DMS 273 treated with DMSO at 0.1 percent for 48 hours (cell line): Measurements from ENCODE around the gene LRP1B.
"Not testable (repeated sequence)": the region's sequence is repeated elsewhere in the genome, so short reads cannot be mapped to it uniquely, and the experiment has no call there.

Experiments
- DNase-seq: peaks from one replicate; lab custom pipeline; 2025; lab: John Stamatoyannopoulos, UW

The LRP1B gene

DNA sequence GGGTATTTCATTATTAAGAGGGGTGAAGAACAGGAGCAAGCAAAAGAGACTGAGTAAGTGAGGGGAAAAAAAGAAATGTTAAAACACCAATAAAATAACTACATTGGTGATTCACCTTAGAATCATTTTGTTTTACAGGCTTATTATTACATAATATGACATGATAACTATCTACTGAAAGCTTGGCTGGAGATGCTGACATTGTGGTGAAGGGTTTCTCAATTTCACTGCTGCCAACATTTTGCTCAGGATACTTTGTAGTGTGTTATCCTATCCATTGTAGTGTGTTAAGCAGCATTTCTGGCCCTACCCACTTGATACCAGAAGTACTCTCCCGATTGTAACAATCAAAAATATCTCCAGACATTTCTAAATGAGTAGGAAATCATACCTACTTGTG is 1786.0 kb downstream of the LRP1B start:
- DNase-seq, result no peak

DNA sequence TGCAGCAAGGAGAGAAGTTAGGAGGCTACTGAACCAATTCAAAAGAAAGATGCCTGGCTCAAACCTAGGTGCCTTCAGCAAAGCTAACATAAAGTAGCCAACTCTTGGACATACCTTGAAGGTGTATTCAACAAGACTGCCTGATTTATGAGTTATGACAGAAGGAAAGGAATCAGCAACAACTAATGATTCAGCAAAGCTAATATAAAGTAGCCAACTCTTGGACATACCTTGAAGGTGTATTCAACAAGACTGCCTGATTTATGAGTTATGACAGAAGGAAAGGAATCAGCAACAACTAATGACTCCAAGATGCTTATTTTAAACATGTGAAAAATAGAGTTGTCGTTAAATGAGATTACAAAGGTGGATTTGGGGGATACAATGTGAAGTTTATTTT is 1786.5 kb downstream of the LRP1B start:
- DNase-seq, result not testable (repeated sequence)

DNA sequence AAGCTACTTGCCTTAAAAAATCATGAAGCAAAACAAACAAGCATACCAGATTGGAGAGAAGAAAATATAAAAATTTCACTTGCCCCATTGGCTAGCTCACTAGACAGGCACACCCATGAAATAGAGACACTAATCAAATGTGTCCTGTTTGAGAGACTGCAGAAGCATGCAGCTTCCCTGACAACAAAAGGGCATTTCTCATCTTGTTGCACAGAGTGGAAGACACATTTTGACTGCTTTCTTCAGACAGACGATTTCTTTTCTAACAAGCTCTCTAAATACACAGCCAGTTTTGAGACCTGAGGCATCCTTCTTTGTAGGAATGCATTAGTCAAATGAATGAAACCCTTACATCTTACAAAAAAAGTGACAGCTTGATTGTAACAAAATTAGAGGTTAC is 1792.0 kb downstream of the LRP1B start:
- no peak for DNase-seq

- DNase-seq, result no peak
These were observed 1793.8 kb downstream of the LRP1B start for GRCh38 chr2:140337061-140337460.

- DNase-seq, result no peak
These were observed 1814.5 kb downstream of the LRP1B start for GRCh38 chr2:140316345-140316744.

GRCh38 chr2:140311905-140312304 is 1818.9 kb downstream of the LRP1B start:
- no peak for DNase-seq

DNA sequence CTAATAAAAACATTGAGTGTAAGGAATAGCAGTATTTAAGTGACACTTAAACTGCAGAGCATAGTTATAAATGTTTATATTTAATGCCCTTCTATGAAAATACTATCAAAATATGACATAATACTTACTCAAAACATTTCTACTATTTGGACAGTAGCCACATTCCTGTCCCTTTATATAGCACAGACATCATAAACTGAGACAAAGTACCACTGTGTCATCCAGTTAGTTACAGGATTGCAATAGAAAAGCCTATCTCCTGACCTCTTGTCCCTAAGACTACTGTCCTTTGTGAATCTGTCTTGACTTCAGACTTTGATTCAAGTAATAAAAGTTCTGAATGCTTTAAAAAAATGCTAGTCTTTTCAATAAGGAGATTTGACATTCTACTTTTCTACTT is 1822.1 kb downstream of the LRP1B start:
- DNase-seq, result no peak

DNA sequence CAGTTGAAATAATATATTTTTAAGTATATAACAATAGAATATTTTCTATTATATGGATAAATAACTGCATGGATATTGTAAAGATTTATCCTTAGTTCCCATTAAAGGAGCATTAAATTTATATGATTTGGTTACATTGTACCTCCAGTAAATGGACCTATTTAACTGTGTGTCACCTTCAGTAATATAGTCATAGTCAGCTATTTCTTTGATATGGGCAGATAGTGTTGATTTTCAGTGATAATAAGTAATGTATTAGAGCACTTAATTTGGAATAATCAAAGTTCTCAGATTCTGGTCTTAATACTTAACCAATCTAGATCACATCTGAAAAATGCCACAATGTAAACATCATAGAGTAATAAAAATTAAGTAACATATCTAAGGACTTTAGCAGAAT is 1823.3 kb downstream of the LRP1B start:
- no peak for DNase-seq

- DNase-seq, result no peak
These were observed 1835.0 kb downstream of the LRP1B start for GRCh38 chr2:140295767-140296166.

DNA sequence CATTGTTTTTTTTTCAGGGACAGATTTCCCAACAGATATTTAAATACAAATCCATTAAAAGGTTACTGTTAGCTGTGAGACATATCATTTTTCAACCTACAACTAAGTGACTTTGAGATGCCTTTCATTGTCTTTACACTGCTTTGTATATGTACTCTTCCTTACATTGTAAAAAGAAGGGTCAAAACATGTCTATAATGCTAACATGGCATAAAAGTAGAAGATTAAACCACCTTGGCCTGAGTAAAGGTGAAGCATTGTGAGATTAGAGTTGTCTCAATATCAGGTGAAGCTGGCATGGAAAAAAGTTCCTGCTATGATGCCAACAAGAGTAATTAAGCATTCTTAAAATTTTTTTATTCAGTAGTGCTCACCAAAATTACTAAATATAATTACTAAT is 1842.1 kb downstream of the LRP1B start:
- no peak for DNase-seq

- no peak for DNase-seq
These were observed 1842.6 kb downstream of the LRP1B start for GRCh38 chr2:140288213-140288612.

DNA sequence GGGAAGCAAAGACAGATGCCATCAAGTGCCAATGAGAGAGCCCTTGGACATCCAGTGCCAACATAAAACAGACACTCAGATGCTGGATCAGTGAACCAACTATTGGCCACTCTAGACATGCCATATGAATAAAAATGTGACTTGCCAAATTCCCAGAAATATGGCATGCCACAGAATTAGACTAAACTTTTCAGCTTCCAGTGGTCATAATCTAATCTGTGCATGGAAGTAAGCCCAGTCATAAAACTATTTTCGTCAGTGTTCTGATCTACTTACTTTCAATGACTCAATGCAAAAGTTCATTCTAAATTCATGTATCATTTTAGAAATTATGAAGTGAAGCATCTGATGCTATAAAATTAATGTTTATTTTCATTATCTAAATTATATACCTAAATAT is 1844.4 kb downstream of the LRP1B start:
- DNase-seq, result no peak

DNA sequence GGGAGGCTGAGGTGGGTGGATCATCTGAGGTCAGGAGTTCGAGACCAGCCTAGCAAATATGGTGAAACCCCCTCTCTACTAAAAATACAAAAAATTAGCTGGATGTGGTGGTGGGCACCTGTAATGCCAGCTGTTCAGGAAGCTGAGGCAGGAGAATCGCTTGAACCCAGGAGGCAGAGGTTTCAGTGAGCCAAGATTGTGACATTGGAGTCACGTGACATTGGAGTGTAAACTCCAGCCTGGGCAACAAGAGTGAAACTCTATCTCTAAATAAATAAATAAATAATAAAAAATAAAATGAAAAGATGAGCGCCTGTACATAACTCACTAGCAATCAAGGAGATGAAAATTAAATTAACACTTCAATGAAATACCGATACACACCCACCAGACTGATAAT is 1853.5 kb downstream of the LRP1B start:
- not testable (repeated sequence) for DNase-seq

DNA sequence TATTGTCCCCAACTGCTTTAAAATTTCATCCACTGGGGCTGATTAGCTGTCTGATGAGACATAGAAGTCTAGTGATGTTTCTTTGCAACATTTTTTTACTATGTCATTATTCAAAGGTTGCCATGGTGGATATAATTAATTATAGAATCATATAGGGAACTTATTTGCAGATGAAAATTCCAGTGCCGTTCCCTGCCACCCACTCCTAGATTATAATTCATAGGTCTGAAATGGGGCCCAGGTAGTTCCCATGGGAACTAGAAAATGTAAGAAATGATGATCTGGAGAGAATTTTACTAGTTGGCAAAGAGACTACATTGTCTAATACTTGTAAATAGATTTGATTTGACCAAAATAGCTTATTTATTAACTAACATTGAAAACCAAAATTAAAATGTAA is 1854.2 kb downstream of the LRP1B start:
- no peak for DNase-seq

DNA sequence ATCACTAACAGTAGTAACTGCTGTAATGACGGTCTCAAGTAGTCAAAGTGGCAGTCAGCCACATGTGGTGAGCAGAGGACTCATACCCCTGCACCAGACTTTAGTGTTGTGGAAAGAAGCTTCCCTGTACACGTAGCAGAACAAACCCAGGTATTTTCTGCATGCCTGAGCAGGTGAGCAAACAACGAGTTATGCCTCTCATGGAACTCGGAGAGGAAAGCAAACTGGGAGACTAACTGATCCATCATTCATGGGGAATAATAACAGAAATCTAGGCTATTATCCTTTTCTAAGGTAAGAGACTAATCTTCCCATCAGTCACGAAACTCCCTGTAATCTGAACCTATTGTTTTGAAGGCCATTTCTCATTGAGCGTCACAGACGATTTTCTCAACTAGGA is 1855.4 kb downstream of the LRP1B start:
- no peak for DNase-seq

DNA sequence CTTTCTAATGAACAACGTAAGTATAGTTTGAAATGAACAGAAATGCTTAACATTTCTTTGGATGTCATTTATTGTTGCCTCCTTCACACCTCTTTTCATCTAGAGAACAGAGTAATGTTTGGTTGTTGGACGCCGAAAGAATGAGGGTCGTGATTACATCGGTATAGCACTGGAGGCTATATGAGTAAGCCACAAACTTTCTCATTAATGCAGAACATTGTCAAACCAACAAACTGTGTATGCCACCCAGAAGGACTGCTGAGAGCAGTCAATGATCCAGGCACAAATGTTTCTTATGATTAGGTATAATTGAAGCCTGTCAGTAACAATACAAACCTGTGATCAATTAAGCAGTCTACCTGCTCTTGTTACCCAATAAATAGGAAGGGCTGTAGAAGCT is 1855.9 kb downstream of the LRP1B start:
- no peak for DNase-seq

- no peak for DNase-seq
These were observed 1856.9 kb downstream of the LRP1B start for GRCh38 chr2:140273958-140274357.

GRCh38 chr2:140273408-140273807 is 1857.4 kb downstream of the LRP1B start:
- no peak for DNase-seq

- DNase-seq, result no peak
These were observed 1860.6 kb downstream of the LRP1B start for GRCh38 chr2:140270224-140270623.

DNA sequence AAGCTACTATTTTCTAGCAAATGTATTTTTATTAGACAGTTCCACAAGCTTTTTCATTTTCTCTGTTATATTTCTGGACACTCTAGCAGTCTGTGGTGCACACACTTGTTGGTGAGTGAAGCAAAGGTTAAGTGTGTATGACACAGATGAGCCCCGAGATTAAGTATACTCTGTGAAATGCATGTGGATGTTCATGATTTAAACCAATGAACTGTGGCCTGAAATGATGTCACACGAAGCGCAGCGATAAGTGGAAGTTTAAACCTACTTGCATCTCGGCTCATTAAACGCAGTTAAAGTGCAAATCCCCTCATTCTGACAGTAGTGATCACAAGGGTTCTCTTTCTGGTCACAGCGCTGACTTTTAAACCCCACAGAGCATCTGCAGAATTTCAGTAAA is 1861.8 kb downstream of the LRP1B start:
- DNase-seq, result no peak

DNA sequence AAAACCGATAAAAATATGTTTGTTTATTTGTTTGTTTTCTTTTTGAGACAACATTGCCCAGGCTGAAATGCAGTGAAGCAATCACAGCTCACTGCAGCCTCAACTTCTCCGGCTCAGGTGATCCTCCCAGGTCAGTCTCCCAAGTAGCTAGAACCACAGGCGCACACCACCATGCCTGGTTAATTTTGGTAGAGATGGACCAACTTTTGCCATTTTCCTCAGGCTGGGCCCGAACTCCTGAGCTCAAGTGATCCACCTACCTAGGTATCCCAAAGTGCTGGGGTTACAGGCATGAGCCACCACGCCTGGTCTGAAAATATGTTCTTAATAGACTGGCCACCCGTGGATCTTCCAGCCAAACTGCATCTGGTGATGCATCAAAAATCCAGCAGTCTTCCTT is 1867.9 kb downstream of the LRP1B start:
- DNase-seq, result no peak

DNA sequence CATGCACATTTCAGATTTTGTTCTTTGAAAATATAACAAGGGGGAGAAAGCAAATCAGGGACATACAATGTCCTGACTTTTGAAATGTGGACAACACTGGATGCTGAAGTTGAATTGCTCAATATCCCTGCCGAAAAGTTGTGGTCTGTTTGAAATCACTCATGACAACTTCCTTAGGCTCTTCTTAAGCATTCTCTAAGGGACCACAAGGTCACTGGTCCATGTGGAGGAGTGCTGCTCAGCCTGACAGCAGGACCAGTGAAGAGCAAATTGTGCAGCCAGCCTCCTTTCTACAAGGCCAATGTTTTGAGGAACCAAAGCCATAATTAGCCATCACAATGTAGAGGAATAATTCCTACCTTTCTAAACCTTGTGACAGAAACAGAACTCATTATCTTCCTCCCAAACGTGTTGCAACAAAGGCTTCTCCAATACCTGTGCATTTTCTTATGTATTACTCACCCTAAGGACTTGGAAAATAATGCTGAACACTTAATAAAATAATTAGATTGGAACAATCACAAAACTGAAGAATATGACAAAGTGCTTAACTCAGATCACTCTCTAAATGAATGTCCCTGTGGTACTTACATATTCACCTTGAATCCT is 1873.0 kb downstream of the LRP1B start:
- no peak for DNase-seq

GRCh38 chr2:140256080-140256479 is 1874.7 kb downstream of the LRP1B start:
- DNase-seq, result no peak

GRCh38 chr2:140249821-140250220 is 1881.0 kb downstream of the LRP1B start:
- DNase-seq, result no peak

DNA sequence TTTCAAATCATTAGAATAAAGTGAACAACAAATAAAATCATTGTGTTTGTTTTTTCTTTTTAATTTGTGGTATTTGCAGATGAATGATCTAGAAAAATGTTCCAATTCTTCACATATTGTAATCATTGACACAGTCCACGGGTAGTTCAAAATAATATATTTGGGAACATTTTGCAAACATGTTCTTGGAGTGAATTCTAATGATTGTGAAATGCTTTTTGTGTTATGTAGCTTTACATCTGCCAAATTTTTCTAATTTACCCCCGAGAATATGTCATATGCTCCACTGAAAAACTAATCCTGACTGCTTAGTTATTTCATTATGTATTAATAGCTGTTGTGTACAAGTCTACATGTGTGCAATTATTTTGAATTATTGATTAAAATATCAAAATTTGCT is 1882.2 kb downstream of the LRP1B start:
- no peak for DNase-seq
